OCI-LY3 (cell line): ENCODE measurements around the gene GRAMD2B.

Experiments
- H2AFZ ChIP-seq: fragments of 200-600, 300-600 bp; shearing (Covaris generic); 2 replicates; pipeline ENCODE4 v1.6.0; 2014; ENCODE audit warnings: antibody characterized with exemption, low read depth, low read length
- H3K27ac ChIP-seq: fragments of 200-600, 300-600 bp; sonication (generic); 2 replicates; pipeline ENCODE4 v1.5.1; 2014; ENCODE audit warnings: mild to moderate bottlenecking, low read length, moderate library complexity, mixed read lengths
- H3K27me3 ChIP-seq: fragments of 200-600, 300-600 bp; sonication (generic); 2 replicates; pipeline ENCODE4 v1.6.1; 2014; ENCODE audit warnings: low read depth, low read length, mixed read lengths
- H3K36me3 ChIP-seq: fragments of 200-600, 300-600 bp; sonication (generic); replicated peaks from 2 replicates; pipeline ENCODE3; 2014; ENCODE audit warnings: low read depth, low read length, mixed read lengths
- H3K4me1 ChIP-seq: fragments of 300-600, 200-600 bp; sonication (generic); 2 replicates; pipeline ENCODE4 v1.6.1; 2014; ENCODE audit warnings: low read length, mixed read lengths
- H3K4me2 ChIP-seq: fragments of 200-600, 300-600 bp; sonication (generic); 2 replicates; pipeline ENCODE4 v1.6.1; 2014; ENCODE audit warnings: low read length, mixed read lengths
- H3K4me3 ChIP-seq: fragments of 300-600, 200-600 bp; sonication (generic); 2 replicates; pipeline ENCODE4 v1.5.1; 2014; ENCODE audit warnings: antibody characterized with exemption, mild to moderate bottlenecking, low read length, moderate library complexity
- H3K79me2 ChIP-seq: fragments of 300-600, 200-600 bp; shearing (Covaris generic); 2 replicates; pipeline ENCODE4 v1.6.1; 2014; ENCODE audit warnings: mild to moderate bottlenecking, low read length, mixed read lengths
- H3K9ac ChIP-seq: fragments of 300-600, 200-600 bp; shearing (Covaris generic); 2 replicates; pipeline ENCODE4 v1.6.0; 2014; ENCODE audit warnings: mild to moderate bottlenecking, low read length, moderate library complexity
- H3K9me3 ChIP-seq: fragments of 200-600, 300-600 bp; shearing (Covaris generic); 2 replicates; pipeline ENCODE4 v1.6.1; 2014; ENCODE audit warnings: low read length, mixed read lengths; ENCODE audit not compliant: insufficient read depth
- H4K20me1 ChIP-seq: fragments of 200-600, 300-600 bp; sonication (generic); 2 replicates; pipeline ENCODE4 v1.6.1; 2016; ENCODE audit warnings: low read length, mixed read lengths; ENCODE audit not compliant: insufficient read depth
- EZH2phosphoT487 ChIP-seq: fragments of 200-600 bp; shearing (Covaris generic); IDR thresholded peaks from 2 replicates; pipeline ENCODE4 v1.6.1; 2018; ENCODE audit warnings: antibody characterized with exemption, mixed run types, low read depth
- TF ChIP-seq, protein P1 (sequence below): fragments of 200-600, 300-600 bp; sonication (generic); IDR thresholded peaks from 2 replicates; pipeline ENCODE4 v1.5.1; 2014; ENCODE audit warnings: antibody characterized with exemption, low read length, low read depth

GRAMD2B gene

DNA sequence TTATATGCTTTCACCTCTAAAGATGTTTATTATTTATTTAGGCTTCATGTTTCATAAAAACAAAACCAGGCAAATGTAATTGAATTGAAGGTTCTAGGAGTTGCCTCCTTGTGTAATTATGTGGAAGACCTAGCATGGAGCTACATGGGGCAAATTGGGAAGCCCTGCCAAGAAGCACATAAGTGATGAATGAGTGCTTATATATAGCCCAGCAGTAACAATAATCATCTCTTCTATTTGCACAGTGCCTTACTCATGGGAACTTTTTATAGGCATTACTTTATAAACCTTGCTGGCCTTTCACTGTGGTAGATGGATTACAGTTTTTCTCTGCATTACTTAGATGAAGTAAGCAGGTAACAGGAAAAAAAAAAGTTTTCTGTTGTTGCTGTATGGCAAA lies 40.0 kb upstream of the GRAMD2B start:
- Histone ChIP-seq H3K9ac (no peak overlapping the region), H3K79me2 (no peaks in the 10 kb centered on the region), H2AFZ (no peak overlapping the region), H3K4me2 (no peak overlapping the region), H4K20me1 (no peaks in the 10 kb centered on the region), H3K9me3 (no peaks in the 10 kb centered on the region), H3K4me1 (no peaks in the 10 kb centered on the region), H3K36me3 (no peaks in the 10 kb centered on the region), H3K27ac (no peak overlapping the region), H3K4me3 (no peak overlapping the region), H3K27me3 (no peaks in the 10 kb centered on the region)
- TF ChIP-seq, protein P1, sequence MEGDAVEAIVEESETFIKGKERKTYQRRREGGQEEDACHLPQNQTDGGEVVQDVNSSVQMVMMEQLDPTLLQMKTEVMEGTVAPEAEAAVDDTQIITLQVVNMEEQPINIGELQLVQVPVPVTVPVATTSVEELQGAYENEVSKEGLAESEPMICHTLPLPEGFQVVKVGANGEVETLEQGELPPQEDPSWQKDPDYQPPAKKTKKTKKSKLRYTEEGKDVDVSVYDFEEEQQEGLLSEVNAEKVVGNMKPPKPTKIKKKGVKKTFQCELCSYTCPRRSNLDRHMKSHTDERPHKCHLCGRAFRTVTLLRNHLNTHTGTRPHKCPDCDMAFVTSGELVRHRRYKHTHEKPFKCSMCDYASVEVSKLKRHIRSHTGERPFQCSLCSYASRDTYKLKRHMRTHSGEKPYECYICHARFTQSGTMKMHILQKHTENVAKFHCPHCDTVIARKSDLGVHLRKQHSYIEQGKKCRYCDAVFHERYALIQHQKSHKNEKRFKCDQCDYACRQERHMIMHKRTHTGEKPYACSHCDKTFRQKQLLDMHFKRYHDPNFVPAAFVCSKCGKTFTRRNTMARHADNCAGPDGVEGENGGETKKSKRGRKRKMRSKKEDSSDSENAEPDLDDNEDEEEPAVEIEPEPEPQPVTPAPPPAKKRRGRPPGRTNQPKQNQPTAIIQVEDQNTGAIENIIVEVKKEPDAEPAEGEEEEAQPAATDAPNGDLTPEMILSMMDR: no peak
- no peak for TF ChIP-seq EZH2phosphoT487

DNA sequence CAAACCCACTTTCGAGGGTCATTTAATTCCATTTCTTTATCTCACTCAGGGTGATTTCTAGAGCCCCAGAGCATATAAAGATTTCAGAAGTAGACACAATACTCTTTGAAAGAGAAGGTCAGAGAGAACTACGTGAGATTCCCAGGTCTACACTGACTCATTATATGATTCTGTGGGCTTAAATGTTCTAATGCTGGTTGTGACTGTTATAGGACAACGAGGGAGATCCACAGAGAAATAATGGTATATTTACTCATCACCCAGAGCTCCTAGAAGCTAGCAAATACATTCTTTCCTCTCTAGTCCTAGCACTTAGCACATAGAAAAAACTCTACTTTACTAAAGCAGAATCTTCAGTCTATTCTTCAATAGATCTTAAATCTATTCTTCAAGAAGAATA lies 39.4 kb upstream of the GRAMD2B start:
- TF ChIP-seq, protein P1: no peak
- no peak for TF ChIP-seq EZH2phosphoT487
- H3K27ac ChIP-seq: no peak overlapping the region
- H3K4me1 ChIP-seq: no peaks in the 10 kb centered on the region
- no peaks in the 10 kb centered on the region for H3K27me3 ChIP-seq
- H4K20me1 ChIP-seq: no peaks in the 10 kb centered on the region
- no peaks in the 10 kb centered on the region for H3K36me3 ChIP-seq
- H3K4me2 ChIP-seq: no peak overlapping the region
- no peaks in the 10 kb centered on the region for H3K9me3 ChIP-seq
- no peak overlapping the region for H3K9ac ChIP-seq
- H3K4me3 ChIP-seq: no peak overlapping the region
- no peak overlapping the region for H2AFZ ChIP-seq
- no peaks in the 10 kb centered on the region for H3K79me2 ChIP-seq

DNA sequence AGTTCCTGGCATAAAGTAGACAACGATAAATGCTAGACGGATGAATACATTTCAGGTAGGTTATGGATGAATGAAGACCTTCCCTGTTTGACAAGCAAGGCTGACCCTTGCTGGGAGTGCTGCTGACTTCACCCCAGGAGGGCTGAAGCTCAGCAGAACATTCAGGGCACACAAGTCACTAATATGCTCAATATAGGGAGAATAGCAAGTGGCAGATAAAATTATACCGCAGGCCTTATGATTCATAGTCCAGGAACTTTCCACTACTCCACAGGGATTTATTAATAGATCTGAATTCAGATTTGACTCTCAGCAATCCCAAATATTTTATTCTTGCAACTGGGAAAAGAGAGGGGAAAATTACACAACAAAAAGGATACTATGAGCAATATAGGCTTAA lies 38.2 kb upstream of the GRAMD2B start:
- no peak for TF ChIP-seq EZH2phosphoT487
- TF ChIP-seq, protein P1: no peak
- no peaks in the 10 kb centered on the region for H3K27me3 ChIP-seq
- H3K4me2 ChIP-seq: no peak overlapping the region
- no peak overlapping the region for H3K4me3 ChIP-seq
- no peak overlapping the region for H2AFZ ChIP-seq
- H3K4me1 ChIP-seq: no peaks in the 10 kb centered on the region
- no peaks in the 10 kb centered on the region for H3K79me2 ChIP-seq
- H3K9ac ChIP-seq: no peak overlapping the region
- no peak overlapping the region for H3K27ac ChIP-seq
- no peaks in the 10 kb centered on the region for H3K36me3 ChIP-seq
- H3K9me3 ChIP-seq: no peaks in the 10 kb centered on the region
- H4K20me1 ChIP-seq: no peaks in the 10 kb centered on the region

DNA sequence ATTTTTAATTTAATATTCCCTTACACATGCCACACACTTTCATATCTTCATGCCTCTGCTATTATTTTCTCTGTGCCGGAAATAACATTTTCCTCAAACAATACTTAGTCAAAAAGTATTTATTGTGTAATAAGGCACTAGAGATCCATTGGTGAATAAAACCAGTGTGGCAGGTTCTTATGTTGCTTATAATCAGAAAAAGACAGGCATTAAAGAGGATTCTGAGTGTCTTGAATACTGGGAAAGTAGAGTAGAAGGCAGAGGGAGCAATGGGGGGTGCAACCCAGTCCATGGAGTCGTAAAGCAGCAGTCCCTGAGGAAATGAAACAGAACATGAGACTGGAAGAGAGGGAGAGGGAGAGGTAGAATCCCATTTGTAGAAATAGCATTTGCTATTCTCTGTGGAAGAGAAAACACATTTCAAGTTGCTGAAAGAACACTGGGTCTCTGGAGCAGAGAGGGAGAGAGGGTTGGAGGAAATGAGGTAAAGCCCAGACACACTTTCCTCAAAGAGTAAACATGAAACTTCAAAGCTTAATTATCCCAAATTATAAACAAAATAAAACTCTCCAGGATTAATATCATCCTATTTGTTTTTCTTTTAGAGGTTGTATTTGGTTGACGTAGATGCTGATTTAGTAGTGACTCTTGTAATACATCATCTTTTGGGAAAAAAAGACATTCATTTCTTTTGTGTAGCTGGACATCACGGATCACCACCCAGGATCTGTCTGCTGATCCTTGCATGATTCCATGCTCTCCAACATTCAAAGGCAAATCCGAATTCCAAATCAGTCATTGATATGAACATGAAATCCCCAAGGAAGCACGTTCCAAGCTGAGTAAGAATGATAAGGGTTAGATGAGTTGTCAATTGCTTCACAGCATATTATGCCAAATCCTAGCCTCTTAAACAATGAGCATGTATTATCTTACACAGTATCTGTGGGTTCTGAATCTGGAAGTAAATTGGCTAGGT lies 37.4 kb upstream of the GRAMD2B start:
- no peak overlapping the region for H3K4me3 ChIP-seq
- H3K27me3 ChIP-seq: no peaks in the 10 kb centered on the region
- H3K27ac ChIP-seq: no peak overlapping the region
- TF ChIP-seq, protein P1: no peak
- TF ChIP-seq EZH2phosphoT487: no peak
- no peaks in the 10 kb centered on the region for H3K4me1 ChIP-seq
- no peaks in the 10 kb centered on the region for H4K20me1 ChIP-seq
- no peaks in the 10 kb centered on the region for H3K36me3 ChIP-seq
- no peaks in the 10 kb centered on the region for H3K79me2 ChIP-seq
- no peak overlapping the region for H3K9ac ChIP-seq
- no peaks in the 10 kb centered on the region for H3K9me3 ChIP-seq
- H2AFZ ChIP-seq: no peak overlapping the region
- no peak overlapping the region for H3K4me2 ChIP-seq
